HepG2 (cell line): ENCODE measurements around the gene CCSER1. TPM values are rescaled to one million over a fixed set of nuclear protein-coding genes. Genes with fewer than 3 reads are reported as not detected.
A peak's percentile ranks its signal among the peaks of the same experiment; 100 is the strongest.

Source experiments
- ATAC-seq: fragments of 200-7000 bp; cut with Tn5 transposase; 3 replicates; pipeline ENCODE4 v1.9.1; 2020; ENCODE audit warnings: mild to moderate bottlenecking, moderate library complexity
- BruUV-seq: library from RNA; stranded (reverse); fragments of 400-500 nt; replicated peaks from 2 replicates; lab custom pipeline; 2021; lab: Mats Ljungman, UMichigan
- CTCF ChIA-PET: fragments of 300-600 bp; formaldehyde crosslinking; extraction: SDS; loops from one replicate; lab custom pipeline; 2021; ENCODE audit warnings: low total read pairs, inconsistent platforms, low intra/inter-chr PET ratio; lab: Yijun Ruan, JAX
- POLR2A ChIA-PET: fragments of 350-600 bp; sonication (Branson Sonifier 250); formaldehyde crosslinking; loops from one replicate; lab custom pipeline; 2020; ENCODE audit warnings: antibody characterized with exemption, inconsistent platforms; lab: Yijun Ruan, JAX
- DNase-seq: peaks from one replicate; pipeline ENCODE4 v3.0.0-alpha.2; 2015; ENCODE audit warnings: low spot score
- FAIRE-seq: peaks from 3 replicates; lab custom pipeline; 2011; peaks lifted over from hg19 to GRCh38; lab: Jason Lieb, UNC
- H2AFZ ChIP-seq: one replicate; pipeline ENCODE4 v1.6.1; 2011; ENCODE audit warnings: low read length, inconsistent platforms
- H3K27ac ChIP-seq: fragments of 300-600 bp; 3 replicates; pipeline ENCODE4 v1.8.0; 2011; ENCODE audit warnings: mixed run types, mild to moderate bottlenecking, mixed read lengths, low read length, inconsistent platforms; ENCODE audit not compliant: insufficient read depth; ENCODE audit errors: extremely low read length
- H3K27me3 ChIP-seq, 2 experiments: fragments of 200-600 bp in 1 of 2; 2 replicates in 1 of 2; 3 replicates in 1 of 2; pipeline versions ENCODE4 v1.6.0 to v1.8.0; 2011; ENCODE audit warnings: low read length in 2 of 2, mild to moderate bottlenecking in 2 of 2, moderate library complexity in 2 of 2, inconsistent platforms in 1 of 2; ENCODE audit not compliant: insufficient read depth in 2 of 2, control insufficient read depth in 1 of 2
- H3K36me3 ChIP-seq, 2 experiments: fragments of 200-600 bp in 1 of 2; replicated peaks in 1 of 2; 2 replicates in 1 of 2; 3 replicates in 1 of 2; pipeline versions ENCODE4 v1.5.1 to v1.8.0; 2011; ENCODE audit warnings: low read length in 2 of 2, inconsistent platforms in 1 of 2; ENCODE audit not compliant: insufficient read depth in 2 of 2, control insufficient read depth in 1 of 2
- H3K4me1 ChIP-seq: 2 replicates; pipeline ENCODE4 v1.5.1; 2012; ENCODE audit warnings: low read length, inconsistent platforms; ENCODE audit not compliant: insufficient read depth
- H3K4me2 ChIP-seq: 2 replicates; pipeline ENCODE4 v1.6.0; 2011; ENCODE audit warnings: low read depth, low read length, inconsistent platforms
- H3K4me3 ChIP-seq, 3 experiments: fragments of 200-600 bp in 1 of 3; sonication (generic), shearing (Covaris generic) in 1 of 3; replicated peaks in 1 of 3; 2 replicates each; pipeline ENCODE4 v1.5.1; 2011 to 2016; ENCODE audit warnings: low read length in 3 of 3, inconsistent platforms in 2 of 3, low read depth in 2 of 3, mild to moderate bottlenecking in 2 of 3, control low read depth in 1 of 3, mixed read lengths in 1 of 3; ENCODE audit not compliant: insufficient read depth in 1 of 3
- H3K79me2 ChIP-seq: one replicate; pipeline ENCODE4 v1.6.1; 2011; ENCODE audit warnings: low read length, inconsistent platforms; ENCODE audit not compliant: insufficient read depth
- H3K9ac ChIP-seq: 2 replicates; pipeline ENCODE4 v1.6.0; 2011; ENCODE audit warnings: mild to moderate bottlenecking, low read depth, low read length, inconsistent platforms; ENCODE audit not compliant: insufficient read depth
- H3K9me3 ChIP-seq: 2 replicates; pipeline ENCODE4 v1.5.1; 2012; ENCODE audit warnings: mild to moderate bottlenecking, low read length
- H4K20me1 ChIP-seq: 2 replicates; pipeline ENCODE4 v1.6.0; 2011; ENCODE audit warnings: inconsistent platforms, mild to moderate bottlenecking, low read length, moderate library complexity; ENCODE audit not compliant: insufficient read depth
- ATF2 ChIP-seq: sonication (generic); formaldehyde crosslinking; IDR thresholded peaks from 2 replicates; pipeline ENCODE4 v1.4.0; 2020; ENCODE audit warnings: missing genetic modification reagents
- ATF7 ChIP-seq, 2 experiments: fragments of 450-650 bp in 1 of 2; sonication (generic) in 1 of 2; formaldehyde crosslinking in 1 of 2; IDR thresholded peaks; 2 replicates each; pipeline versions ENCODE4 v1.4.0 to v1.6.1; 2016 to 2020; ENCODE audit warnings: antibody characterized with exemption in 1 of 2, mild to moderate bottlenecking in 1 of 2, missing genetic modification reagents in 1 of 2
- CREB1 ChIP-seq, 2 experiments: fragments of 450-650 bp in 1 of 2; IDR thresholded peaks; 2 replicates each; pipeline ENCODE4 v1.6.1; 2016 to 2017; ENCODE audit warnings: control low read depth in 1 of 2, mild to moderate bottlenecking in 1 of 2, missing compliant biosample characterization in 1 of 2, missing genetic modification characterization in 1 of 2
- SRSF9 ChIP-seq: fragments of 200-400 bp; formaldehyde crosslinking; IDR thresholded peaks from 2 replicates; pipeline ENCODE4 v1.6.1; 2018; ENCODE audit warnings: borderline replicate concordance, mild to moderate bottlenecking, low read depth, low read length; ENCODE audit not compliant: insufficient read depth, poor library complexity, severe bottlenecking
- ZFAT ChIP-seq: sonication (generic); formaldehyde crosslinking; conservative IDR thresholded peaks from 2 replicates; pipeline ENCODE4 v1.8.1; 2023; ENCODE audit warnings: missing genetic modification reagents, inconsistent platforms
- ZFP82 ChIP-seq: sonication (generic); formaldehyde crosslinking; IDR thresholded peaks from 2 replicates; pipeline ENCODE4 v1.5.1; 2020; ENCODE audit warnings: mild to moderate bottlenecking, missing genetic modification reagents, borderline replicate concordance
- ZNF383 ChIP-seq: sonication (generic); formaldehyde crosslinking; IDR thresholded peaks from 2 replicates; pipeline ENCODE4 v1.4.0; 2020; ENCODE audit warnings: missing genetic modification reagents, mild to moderate bottlenecking, borderline replicate concordance
- WGBS: methylation state at CpG from one replicate; pipeline ENCODE4 v1.1.6; 2017; ENCODE audit warnings: low lambda C conversion rate; 5-methylcytosine and 5-hydroxymethylcytosine counted together
- in situ Hi-C: cut with HindIII; loops from 2 replicates; pipeline ENCODE4 v1.10.0; 2017; ENCODE audit warnings: low pct_unique_long_range_greater_than_20kb; ENCODE audit not compliant: extremely low pct_ligation_motif_present
- intact Hi-C: fragments of 100-400 bp; cut with micrococcal nuclease; formaldehyde crosslinking; loops from one replicate; pipeline ENCODE4 v1.10.0; 2022; ENCODE audit not compliant: unreplicated experiment
- polyA plus RNA-seq, 8 experiments: library from polyadenylated mRNA; depleted of rRNA in 3 of 8; stranded (reverse) in 7 of 8; unstranded in 1 of 8; fragments of >200 nt; fragmentation: Illumina TruSeq in 4 of 8; extraction: Trizol in 4 of 8; gene quantifications; 2 replicates each; pipeline versions ENCODE4 v1.2.1 to v1.2.3, GENCODE V29; 2011 to 2016; ENCODE audit warnings: low read depth in 4 of 8, missing spikeins in 1 of 8, mixed read lengths in 1 of 8; ENCODE audit not compliant: insufficient read depth in 1 of 8
- total RNA-seq, 5 experiments: library from RNA; depleted of rRNA; stranded (reverse); fragments of >200 nt; fragmentation: Illumina TruSeq; extraction: Trizol; gene quantifications; 2 replicates each; pipeline ENCODE4 v1.2.3, GENCODE V29; 2016; ENCODE audit warnings: low read depth in 1 of 5

CCSER1 gene
- total and polyA plus RNA-seq, 2 of the 13 experiments (the other 11 are each of a cell fraction or from before 2014, with no cell fraction given), result not detected

GRCh38 chr4:91596718-91597117 is 1469.5 kb downstream of the CCSER1 start:
- BruUV-seq, result no TSS peak
- in situ Hi-C loops (no loop called here), intact Hi-C loops (no loop called here)
- H3K79me2 ChIP-seq, result no peaks in the 10 kb centered on the region
- H3K9me3 ChIP-seq, result no peaks in the 10 kb centered on the region
- no peak overlapping the region for H3K27ac ChIP-seq
- DNase-seq (no peak), ATAC-seq (no peak), FAIRE-seq (no peak)
- TF ChIP-seq ZNF383 (no peak), ZFP82 (CRISPR knock-in tag) (no peak), ATF7 (IDR thresholded peaks at IDR 0.05) (peak; percentile 65), ATF7 (CRISPR knock-in tag; IDR thresholded peaks at IDR 0.05) (no peak), SRSF9 (no peak), ATF2 (CRISPR knock-in tag) (no peak), ZFAT (CRISPR knock-in tag) (no peak), CREB1 (IDR thresholded peaks at IDR 0.05) (peak; percentile 73), CREB1 (CRISPR knock-in tag; IDR thresholded peaks at IDR 0.05) (no peak)
- no peaks in the 10 kb centered on the region for H3K4me1 ChIP-seq
- H3K9ac ChIP-seq, result no peak overlapping the region
- CTCF ChIA-PET, result no interaction called here
- H2AFZ ChIP-seq, result no peak overlapping the region
- H3K36me3 ChIP-seq, result no peaks in the 10 kb centered on the region
- POLR2A ChIA-PET, result no interaction called here
- no peaks in the 10 kb centered on the region for H4K20me1 ChIP-seq
- WGBS, result 1% methylated on average over 2 of the region's 2 CpGs
- no peak overlapping the region for H3K4me3 ChIP-seq
- no peaks in the 10 kb centered on the region for H3K27me3 ChIP-seq
- H3K4me2 ChIP-seq, result no peak overlapping the region
